Kidney (tissue), 14 donors: ENCODE results near the gene FBXO24. TPM values are rescaled to one million over a fixed set of nuclear protein-coding genes. Genes with fewer than 3 reads are reported as not detected.

Experiments used
- DNase-seq, 5 donors: peaks; one replicate each; pipeline ENCODE4 v3.0.0-alpha.2; 2013 to 2020
- FAIRE-seq: peaks from 2 replicates; lab custom pipeline; 2012; peaks lifted over from hg19 to GRCh38; lab: Jason Lieb, UNC
- H3K27ac ChIP-seq, 2 donors: one replicate each; pipeline ENCODE4 v1.7.0; 2013; ENCODE audit warnings: low read depth in 2 of 2, low read length in 2 of 2, inconsistent platforms in 1 of 2
- H3K27me3 ChIP-seq: one replicate; pipeline ENCODE4 v1.7.1; 2013; ENCODE audit warnings: low read length, inconsistent platforms; ENCODE audit not compliant: control insufficient read depth, insufficient read depth
- H3K36me3 ChIP-seq, 3 donors: one replicate each; pipeline versions ENCODE4 v1.7.0 to v1.7.1; 2013; ENCODE audit warnings: low read length in 3 of 3, control low read depth in 1 of 3, inconsistent platforms in 1 of 3; ENCODE audit not compliant: insufficient read depth in 3 of 3, control insufficient read depth in 2 of 3
- H3K4me1 ChIP-seq, 3 donors: one replicate each; pipeline versions ENCODE4 v1.7.0 to v1.7.1; 2013; ENCODE audit warnings: low read length in 3 of 3, inconsistent platforms in 1 of 3, low read depth in 1 of 3; ENCODE audit not compliant: control insufficient read depth in 2 of 3, insufficient read depth in 2 of 3
- H3K4me3 ChIP-seq, 3 donors: one replicate each; pipeline versions ENCODE4 v1.7.0 to v1.8.1; 2013; ENCODE audit warnings: low read length in 3 of 3, control low read depth in 1 of 3, inconsistent platforms in 1 of 3
- H3K9ac ChIP-seq, 3 donors: one replicate each; pipeline versions ENCODE4 v1.7.0 to v1.7.1; 2013; ENCODE audit warnings: low read length in 3 of 3, control low read depth in 1 of 3, inconsistent platforms in 1 of 3
- H3K9me3 ChIP-seq, 3 donors: one replicate each; pipeline versions ENCODE4 v1.7.0 to v1.7.1; 2013; ENCODE audit warnings: low read length in 3 of 3, control low read depth in 1 of 3, inconsistent platforms in 1 of 3; ENCODE audit not compliant: control insufficient read depth in 2 of 3, insufficient read depth in 1 of 3
- CTCF ChIP-seq: IDR thresholded peaks from 3 replicates; pipeline ENCODE4 v1.5.1; 2012; ENCODE audit warnings: mild to moderate bottlenecking, moderate library complexity, borderline replicate concordance; ENCODE audit not compliant: insufficient read depth; ENCODE audit errors: extremely low read depth
- intact Hi-C: fragments of 100-400 bp; cut with DNase I; formaldehyde crosslinking; loops from one replicate; pipeline ENCODE4 v1.11.1; 2022
- polyA plus RNA-seq: library from polyadenylated mRNA; stranded (reverse); fragments of 350-450 nt; fragmentation: Illumina TruSeq; extraction: RNeasy Lipid Tissue Mini Kit (QIAGEN cat#74804); gene quantifications from one replicate; pipeline ENCODE4 v1.2.3, GENCODE V29; 2014; ENCODE audit warnings: low read depth, low replicate concordance; ENCODE audit not compliant: insufficient read depth
- total RNA-seq: library from RNA; stranded (reverse); fragmentation: NEBNext Ultra II Directional; extraction: Animal tissue kit (Norgen Biotek cat#: 25700); gene quantifications from one replicate; pipeline ENCODE4 v1.2.1, GENCODE V29; 2021
- donor health status: control.
- donor health status: control.
- donor health status: control.
- donor health status: control.
- donor health status: control.
- donor health status: DM: yes; HTN: yes; CAD: no.
- donor health status: Normal renal cell carcinoma (clear cell type).

FBXO24 gene
- total and polyA plus RNA-seq, 2 donors from 2014 or later, result 0.60 to 0.95 TPM

- no peak for DNase-seq
- H3K27ac ChIP-seq, result no peak overlapping the region
- intact Hi-C loops, result no loop called here
- no peaks in the 10 kb centered on the region for H3K4me1 ChIP-seq
- H3K27me3 ChIP-seq, result no peaks in the 10 kb centered on the region
- no peak for TF ChIP-seq CTCF
- no peak overlapping the region for H3K9ac ChIP-seq
- no peak overlapping the region for H3K4me3 ChIP-seq
- peaks cover 0 to 28% (median 10%) of the 10 kb centered on the region in 3 donors for H3K36me3 ChIP-seq
- no peak for FAIRE-seq
- no peaks in the 10 kb centered on the region for H3K9me3 ChIP-seq
These were observed 30.4 kb upstream of the FBXO24 start for GRCh38 chr7:100555701-100556100.

- no peak for DNase-seq
- no peaks in the 10 kb centered on the region for H3K4me1 ChIP-seq
- H3K27me3 ChIP-seq, result no peaks in the 10 kb centered on the region
- peaks cover 0 to 28% (median 10%) of the 10 kb centered on the region in 3 donors for H3K36me3 ChIP-seq
- no peaks in the 10 kb centered on the region for H3K9me3 ChIP-seq
- no peak overlapping the region for H3K9ac ChIP-seq
- no peak for FAIRE-seq
- no peak for TF ChIP-seq CTCF
- intact Hi-C loops, result no loop called here
- no peak overlapping the region for H3K4me3 ChIP-seq
- no peak overlapping the region for H3K27ac ChIP-seq
These were observed 29.6 kb upstream of the FBXO24 start for GRCh38 chr7:100556541-100556940.

- TF ChIP-seq CTCF, result no peak
- Histone ChIP-seq H3K36me3 (peaks cover 0 to 21% (median 10%) of the 10 kb centered on the region in 3 donors), H3K9ac (no peak overlapping the region), H3K4me3 (no peak overlapping the region), H3K27me3 (no peaks in the 10 kb centered on the region), H3K4me1 (no peaks in the 10 kb centered on the region), H3K27ac (no peak overlapping the region), H3K9me3 (no peaks in the 10 kb centered on the region)
- FAIRE-seq, result no peak
- intact Hi-C loops, result no loop called here
- no peak for DNase-seq
These were observed 27.0 kb upstream of the FBXO24 start for GRCh38 chr7:100559127-100559526.
